HG03442 (cell line): ENCODE results near the gene HSPA12A.

Experiments used
- ATAC-seq: cut with Tn5 transposase; IDR thresholded peaks from one replicate; pipeline ENCODE4 v1.9.1; 2021; ENCODE audit warnings: mild to moderate bottlenecking, moderate library complexity; ENCODE audit not compliant: unreplicated experiment

HSPA12A gene

DNA sequence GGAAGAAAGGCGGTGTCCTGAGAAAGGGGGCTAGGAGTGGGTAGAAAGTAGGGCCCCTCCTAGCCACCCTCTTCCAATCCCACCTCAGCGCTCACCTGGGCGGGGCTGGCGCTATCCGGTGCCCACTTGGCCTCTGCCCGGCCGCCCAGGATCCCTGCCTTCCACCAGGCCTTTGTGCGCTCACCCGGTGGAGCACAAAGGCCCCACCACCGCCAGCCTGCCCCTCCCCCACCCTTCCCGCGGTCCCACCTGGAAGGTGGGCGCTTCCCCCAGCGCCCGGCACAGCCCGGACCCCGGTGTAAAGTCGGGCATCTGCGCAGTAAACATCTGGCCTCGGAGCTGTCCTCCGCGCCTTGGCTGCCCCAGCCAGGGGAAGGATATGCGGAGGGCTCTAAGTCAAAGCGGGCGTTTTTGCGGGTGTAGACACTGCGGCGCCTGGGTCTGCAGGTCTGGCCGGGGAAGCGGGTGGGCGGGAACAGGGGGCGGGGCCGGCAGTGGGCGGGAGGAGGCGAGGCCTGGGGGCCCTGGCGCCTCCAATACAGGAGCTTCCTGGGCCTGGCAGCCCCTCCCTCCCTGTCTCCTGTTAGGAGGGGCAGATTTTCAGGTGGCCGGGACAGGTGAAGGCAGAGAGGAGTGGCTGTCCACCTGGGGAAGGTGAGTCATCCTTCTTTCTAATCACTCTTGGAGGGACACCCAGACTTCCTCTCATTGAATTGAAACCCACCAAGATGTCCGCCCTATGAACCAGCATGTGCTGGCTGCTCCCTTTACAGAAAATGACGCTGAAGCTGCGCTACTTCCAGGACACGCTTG, 72.3 kb downstream of the HSPA12A start:
- no peak for ATAC-seq

DNA sequence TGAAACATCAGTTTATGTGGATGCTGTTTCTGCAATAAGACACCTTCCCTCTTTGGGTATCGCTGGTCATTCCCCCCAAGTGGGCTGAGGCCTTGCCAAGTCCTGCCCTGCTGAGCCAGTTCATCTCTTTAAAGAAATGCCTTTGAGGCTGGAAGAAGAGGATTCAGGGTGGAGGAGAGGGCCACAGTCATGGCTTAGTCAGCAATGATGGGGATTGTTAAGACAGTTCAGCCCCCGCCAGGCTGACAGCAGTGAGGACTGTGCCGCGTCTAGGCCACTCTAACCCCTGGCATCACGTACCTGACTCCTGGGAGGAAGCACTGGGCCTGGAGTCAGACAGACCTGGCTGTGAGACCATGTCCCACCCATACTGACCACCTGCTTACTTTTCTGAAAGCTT, 73.3 kb downstream of the HSPA12A start:
- no peak for ATAC-seq

DNA sequence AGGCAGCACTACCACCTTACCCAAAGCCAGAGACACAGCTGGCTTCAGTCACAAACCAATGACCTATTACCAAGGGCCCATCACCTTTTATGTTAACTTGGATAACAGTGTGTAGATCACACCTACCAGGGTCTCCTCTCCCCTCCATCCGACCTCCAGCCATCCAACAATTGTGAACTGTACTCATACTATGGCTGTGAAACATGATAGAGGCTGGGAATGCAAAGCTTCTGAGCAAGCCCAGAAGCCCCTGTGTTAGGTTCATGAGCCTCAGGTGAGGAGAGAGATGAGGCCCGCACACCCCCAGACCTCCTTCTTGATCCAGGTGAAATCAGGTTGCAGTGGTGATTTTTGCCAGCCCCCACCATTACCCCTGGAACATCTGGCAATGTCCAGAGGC, 73.9 kb downstream of the HSPA12A start:
- no peak for ATAC-seq

DNA sequence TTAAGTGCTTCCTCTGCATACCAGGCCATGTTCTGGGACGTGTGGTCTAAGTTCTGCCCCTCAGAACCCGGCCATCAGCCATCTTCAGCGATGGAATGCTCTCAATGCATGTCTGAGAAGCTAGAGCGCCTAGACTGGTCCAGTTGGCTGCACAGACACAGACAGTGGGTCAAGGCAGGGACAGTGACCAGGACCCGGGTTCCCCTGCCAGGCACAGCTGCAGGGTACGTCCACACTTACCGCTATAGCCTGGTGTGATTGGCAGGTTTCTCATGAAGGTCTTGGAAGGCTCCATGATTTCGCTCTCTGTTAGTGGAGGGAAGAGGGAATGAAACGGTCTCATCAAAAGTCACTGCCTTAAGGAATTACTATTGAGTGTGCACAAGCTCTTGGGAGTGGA, 74.3 kb downstream of the HSPA12A start:
- no peak for ATAC-seq

DNA sequence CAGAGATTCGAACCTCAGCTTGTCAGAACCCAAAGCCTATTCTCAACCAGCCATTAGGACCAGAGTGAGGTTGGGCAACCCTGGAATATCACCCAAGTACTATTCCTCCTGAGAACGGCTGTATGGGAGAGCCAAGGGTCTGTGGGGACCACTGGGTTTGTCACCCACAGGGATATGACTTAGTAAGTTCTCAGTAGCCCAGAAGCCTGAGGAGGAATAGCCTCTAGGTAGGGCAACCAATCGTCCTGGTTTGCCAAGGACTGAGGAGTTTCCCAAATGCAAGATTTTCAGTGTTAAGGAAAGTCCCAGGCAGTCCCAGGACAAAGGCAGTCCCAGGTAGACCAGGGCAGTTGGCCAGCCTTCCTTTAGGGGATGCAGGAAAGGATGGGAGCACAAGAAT, 74.9 kb downstream of the HSPA12A start:
- no peak for ATAC-seq

DNA sequence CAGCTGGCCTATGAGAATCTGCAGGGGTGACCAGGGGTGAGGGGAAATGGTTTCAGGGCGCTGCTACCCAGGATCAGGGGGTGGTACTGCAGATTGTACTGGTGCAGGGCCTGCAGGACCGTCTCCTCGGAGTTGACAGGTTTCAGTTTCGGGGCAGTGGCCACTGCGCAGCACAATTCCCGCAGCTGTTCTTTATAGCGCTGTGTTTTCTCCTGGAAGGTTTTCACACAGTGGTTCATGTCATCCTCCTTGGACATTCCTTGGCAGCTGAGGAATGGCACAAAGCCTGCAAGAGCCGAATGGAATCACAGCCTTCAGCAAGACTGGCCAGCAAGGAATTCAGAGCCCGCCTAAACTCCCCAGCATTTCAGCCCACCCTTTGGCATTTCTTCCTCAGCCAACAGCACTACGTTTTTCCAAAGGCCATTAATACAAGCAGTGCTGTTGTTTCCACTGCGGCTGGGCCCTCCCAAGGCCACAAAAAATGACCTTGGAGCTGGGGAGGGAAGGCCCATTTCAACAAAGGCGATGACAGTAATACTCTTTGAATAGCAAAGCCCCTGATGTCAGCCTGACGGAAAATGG, 76.7 kb downstream of the HSPA12A start:
- ATAC-seq: no peak

DNA sequence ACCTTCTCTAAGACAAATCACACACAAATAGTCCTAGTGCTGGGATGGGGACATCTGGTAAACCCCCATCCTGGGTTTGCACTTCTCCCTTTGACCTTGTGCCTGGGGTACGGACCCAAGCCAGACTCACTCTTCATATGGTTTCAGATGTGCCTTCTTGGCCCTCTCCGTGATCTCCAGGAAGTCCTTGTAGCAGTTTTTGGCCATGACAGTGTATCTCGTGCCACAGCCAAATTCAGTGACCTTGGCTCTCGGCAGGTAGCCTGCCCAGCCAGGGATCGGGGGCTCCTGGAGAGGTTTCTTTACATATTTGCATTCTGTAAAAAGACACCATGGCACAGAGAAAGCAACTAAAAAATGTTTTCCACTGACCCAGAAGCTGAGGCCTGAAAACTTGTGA, 77.7 kb downstream of the HSPA12A start:
- no peak for ATAC-seq

DNA sequence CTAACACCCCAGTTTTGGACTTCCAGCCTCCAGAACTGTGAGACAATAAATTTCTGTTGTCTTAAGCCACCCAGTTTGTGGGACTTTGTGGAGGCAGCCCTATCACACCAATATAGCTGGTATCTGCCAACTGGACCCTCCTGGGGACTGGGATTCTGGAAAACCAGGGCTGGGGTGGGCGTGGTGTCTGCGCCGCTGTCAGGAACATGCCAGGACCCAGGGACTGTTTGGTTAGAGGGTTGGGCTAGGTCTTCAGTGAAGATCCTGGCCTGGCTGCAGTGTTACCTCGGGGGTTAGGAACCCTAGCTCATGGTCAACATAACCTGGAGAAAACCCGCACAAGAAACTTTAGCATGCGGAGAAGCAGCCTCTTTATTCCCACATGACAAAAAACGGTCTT, 79.0 kb downstream of the HSPA12A start:
- ATAC-seq: no peak

DNA sequence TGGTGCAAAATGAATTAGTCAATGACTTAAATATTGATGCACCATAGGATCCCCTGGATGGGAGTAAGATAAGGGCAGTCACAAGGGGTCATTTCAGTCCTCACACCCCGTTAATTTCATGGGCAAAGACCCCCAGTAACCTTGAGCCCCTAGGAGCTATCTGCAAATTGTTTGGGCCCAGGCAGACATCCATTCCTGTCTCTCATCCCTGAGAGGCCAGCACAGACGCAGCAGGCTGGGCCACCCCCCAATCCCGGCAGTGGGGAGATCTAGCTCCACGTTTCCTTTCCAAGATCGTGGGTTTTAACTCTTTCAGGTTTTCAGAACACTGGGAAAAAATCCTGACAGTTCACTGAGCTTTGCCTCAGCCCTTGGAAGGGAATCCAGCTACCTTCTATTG, 81.5 kb downstream of the HSPA12A start:
- ATAC-seq: no peak

DNA sequence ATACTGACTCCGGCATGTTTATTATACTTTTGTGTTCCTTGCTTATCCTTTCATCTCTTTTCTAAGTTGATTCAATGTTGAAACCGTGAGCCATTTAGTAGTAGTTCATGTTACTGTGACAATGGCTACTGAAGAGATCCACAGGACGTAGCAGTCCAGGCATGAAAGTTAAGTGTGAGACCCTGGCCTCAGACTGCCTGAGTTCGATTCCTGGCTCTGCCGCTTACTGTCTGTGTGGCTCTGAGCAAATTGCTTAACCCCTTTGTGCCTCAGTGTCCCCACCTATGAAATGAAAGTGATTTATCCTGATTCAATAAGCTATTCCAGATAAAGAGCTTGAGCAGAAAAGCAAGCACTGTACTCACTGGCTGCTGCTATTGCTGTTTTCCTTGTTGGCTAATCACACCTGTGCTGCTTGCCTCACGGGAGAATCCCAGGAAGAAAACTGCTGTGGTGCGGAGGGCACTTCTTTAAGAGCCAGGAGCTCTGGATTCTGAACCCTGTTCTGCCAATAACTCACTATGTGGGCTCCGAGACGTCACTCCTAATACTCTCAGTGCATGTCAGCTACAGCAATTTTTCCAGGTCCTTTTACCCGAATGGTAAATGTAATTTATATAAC, 83.2 kb downstream of the HSPA12A start:
- no peak for ATAC-seq

DNA sequence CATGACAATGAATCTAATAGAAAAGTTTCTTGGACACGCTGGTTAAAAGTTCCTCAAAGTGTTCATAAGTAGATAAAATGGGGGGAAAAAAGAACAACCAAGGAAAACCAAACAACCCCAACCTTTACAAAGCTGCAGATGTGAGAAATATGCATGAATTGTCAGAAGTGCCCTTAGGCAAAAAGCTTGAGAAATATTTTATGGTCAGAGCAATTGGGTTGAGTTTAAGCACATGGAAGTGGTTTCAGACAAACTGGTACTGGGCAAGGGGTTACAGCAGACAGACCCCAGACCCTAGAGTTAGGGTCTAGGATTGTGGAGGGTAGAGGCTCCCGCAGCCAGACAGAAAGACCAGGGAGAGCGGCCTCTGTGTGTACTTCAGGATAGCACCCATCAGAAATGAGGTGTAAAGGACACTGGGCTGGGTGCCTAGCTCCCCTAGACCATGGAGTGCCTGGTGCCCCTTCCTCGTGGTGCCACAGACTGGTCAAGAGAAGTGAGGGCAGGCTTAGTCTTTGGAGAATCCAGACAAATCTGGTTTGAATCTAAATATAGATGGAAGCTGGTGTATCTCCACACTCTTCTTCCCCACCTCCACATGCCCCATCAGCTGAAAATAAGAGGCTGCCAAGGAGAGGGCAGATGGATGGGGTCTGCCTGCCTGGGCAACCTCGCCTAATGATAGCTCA, 84.4 kb downstream of the HSPA12A start:
- no peak for ATAC-seq

DNA sequence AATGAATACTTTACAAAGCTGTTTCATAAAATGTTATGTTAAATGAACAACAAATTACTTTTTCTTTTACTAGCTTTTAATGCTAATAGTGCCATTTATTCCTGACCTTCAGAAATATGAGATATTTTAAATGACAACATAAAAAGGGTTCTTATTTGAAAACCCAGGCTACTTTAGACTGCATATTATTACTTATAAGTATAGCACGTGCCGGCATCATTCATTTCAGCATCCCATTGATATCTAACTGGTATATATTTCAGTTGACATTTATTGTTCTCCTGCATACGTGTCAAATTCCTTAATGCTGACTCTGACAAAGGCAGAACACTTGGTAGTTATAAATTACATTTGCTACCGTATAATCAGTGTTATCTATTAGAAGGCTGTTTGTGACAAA, 86.3 kb downstream of the HSPA12A start:
- ATAC-seq: no peak

DNA sequence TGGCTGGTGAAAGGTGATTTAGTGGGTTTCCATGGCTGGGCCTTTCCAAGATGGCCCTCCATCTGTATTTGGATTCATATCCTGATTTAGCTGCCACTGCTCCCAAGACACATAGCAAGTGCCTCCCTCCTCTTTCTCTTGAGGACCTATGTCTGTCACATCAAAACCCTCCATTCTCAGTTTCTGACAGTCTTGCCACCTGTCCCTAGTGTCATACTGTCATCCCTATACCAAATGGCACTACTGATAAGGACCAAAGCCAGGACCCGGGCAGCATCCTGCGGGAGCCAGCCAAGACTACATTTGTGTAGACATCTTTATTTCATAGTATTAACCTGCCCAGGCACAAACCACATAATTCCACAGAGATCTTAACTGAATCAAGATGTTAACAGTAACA, 86.8 kb downstream of the HSPA12A start:
- ATAC-seq: no peak

DNA sequence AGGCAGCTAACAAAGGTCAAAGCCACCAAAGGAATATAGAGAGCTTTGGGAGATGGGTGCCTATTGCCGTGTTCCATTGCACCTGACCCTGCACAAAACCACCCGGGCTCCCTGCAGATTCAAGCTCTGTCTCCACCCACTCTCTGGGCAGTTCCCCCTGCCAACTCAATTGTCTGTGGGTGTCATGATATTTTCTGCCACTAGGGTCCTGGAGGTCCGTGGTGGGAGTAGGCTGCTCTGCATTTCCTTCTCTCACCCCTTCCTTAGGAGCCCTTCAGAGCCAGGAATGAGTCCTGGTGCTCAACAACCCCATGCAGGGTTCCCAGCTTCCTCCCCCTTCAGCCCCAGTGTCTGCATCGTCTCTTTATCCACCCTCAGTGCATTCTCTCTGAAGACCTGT, 87.5 kb downstream of the HSPA12A start:
- peak; percentile 50 for ATAC-seq

DNA sequence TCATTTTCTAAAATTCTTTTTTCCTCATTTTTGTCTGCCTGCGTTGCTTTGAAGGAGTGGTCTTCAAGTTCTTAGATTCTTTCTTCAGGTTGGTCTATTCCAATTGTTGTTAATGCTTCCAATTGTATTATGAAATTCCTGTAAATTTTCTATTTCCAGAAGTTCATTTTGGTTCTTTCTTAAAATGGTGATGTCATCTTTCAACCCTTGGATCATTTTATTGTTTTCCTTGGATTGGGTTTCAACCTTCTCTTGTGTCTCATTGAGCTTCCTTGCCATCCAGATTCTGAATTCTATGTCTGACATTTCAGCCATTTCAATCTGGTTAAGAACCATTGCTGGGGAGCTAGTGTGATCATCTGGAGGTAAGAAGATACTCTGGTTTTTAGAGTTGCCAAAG, 88.5 kb downstream of the HSPA12A start:
- ATAC-seq: no peak

DNA sequence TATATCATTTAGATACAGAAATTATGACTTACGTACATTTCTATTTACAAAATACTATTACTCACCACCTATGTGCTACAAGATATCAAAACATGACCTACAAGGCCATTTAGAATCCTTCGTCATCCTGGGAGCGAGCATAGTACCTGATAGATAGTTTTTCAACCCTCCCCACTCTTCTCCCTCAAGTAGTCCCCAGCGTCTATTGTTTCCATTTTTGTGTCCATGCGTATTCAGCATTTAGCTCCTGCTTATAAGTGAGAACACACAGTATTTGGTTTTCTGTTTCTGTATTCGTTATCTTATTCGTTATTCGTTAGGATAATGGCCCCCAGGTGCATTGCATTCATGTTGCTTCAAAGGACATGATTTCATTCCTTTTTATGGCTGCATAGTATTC, 93.5 kb downstream of the HSPA12A start:
- no peak for ATAC-seq

DNA sequence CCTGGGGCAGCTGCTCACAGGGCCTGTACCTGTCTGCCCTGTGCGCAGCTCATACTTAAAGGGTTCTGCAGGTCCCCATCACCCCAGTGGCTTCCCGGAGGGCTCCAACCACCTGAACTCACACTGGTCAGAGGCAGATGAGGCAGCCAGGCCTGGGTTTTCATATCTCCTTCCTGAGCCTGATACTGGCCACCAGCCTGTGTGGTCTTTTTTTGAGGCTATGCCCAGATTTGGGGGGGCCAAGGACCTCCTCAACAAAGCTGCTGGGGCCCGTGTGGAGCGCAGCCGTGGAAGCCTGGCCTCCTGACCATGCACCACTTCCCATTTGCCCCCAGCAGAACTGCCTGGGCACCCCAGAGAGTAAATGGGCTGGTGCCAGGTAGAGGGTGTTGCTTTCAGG, 95.9 kb downstream of the HSPA12A start:
- no peak for ATAC-seq

DNA sequence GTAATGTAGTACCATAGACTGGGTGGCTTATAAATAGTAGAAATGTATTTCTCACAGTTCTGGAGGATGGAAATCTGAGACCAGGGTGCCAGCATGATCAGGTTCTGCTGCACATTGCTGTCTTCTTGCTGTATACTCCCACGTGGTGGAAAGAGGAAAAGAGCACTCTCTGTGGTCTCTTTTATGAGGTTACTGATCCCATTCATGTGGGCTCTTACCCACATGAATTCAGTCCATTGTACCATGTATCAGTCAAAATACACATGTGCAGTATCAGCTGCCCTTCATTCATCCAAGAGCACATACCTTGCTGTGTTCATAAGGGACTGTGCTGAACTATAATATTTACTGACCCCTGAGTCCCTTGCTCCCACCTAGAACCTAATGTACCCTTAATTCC, 104.5 kb downstream of the HSPA12A start:
- peak; percentile 64 for ATAC-seq

DNA sequence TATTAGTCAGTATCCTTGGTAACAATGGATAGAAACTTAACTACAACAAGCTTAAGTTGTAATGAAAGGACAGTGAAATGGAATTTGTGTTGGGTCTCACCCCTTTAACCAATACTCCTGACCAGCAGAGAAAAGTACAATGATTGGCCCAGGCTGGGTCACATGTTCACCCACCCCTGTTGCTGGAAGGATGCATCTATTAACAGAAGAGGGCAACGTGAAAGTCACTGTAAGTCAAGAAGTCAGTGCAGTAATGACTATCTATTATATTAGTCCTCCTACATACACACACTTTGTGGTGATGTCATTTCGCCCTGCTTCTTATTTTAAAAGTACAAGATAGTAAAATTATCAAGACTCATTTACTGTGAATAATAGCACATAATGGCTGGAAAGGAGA, 105.4 kb downstream of the HSPA12A start:
- ATAC-seq: no peak

DNA sequence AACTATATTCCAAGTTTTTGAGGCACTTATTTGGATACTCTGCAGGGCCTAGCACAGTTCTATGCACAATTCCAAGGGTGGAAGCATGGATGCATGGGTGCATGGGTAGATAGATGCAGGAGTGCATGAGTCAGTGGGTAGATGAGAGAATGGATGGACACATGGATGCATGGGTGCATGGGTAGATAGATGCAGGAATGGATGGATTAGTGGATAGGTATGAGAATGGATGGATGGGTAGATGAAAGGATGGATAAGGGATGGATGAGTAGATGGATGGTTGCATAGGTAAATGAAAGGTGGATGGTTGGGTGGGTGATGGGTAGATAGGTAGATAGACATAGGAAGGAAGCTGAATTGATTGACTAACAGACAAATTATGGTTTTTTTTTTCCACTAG, 106.0 kb downstream of the HSPA12A start:
- no peak for ATAC-seq

DNA sequence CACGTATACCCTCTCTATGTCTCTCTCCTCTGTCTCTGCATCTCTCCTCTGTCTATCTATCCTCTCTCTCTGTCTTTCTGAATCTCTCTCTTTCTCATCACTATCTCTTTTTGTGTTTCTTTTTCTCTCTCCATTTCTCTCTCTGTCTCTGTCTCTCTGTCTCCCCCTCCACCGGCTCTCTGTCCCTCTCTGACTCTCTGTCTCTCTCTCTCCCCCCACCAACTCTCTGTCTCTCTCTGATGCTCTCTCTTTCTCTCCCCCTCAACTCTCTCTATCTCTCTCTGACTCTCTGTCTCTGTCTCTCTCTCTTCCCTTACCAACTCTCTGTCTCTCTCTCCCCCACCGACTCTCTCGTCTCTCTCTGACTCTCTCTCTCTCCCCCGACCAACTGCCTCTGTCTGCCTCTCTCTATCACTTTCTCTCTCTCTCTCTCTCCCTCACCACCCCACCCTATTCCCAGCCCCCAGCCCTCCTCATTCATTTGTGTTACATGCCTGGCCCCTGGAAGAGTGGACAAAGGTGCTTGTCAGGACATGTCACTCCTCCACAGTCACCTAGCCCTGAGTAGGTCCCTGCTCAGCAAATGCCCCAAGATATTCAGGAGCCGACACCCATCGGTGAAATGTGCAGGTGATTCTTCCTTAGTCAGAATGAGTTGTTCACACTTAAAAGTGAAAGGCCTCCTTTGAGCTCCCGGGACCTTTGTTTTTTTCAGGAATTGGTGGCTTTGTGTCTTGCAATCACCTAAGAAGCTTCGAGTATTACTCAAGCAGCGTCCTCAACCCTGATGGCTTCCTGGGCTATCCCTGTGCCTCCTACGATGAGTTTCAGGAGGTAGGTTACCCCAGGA, 108.0 kb downstream of the HSPA12A start:
- ATAC-seq: no peak
